ENCODE results near the gene SORCS1. TPM values are rescaled to one million over a fixed set of nuclear protein-coding genes. Genes with fewer than 3 reads are reported as not detected.

Gene SORCS1
- total and polyA plus RNA-seq, 2 of the 8 experiments (the other 6 are each of a cell fraction or from before 2014, with no cell fraction given): 4.1 to 4.6 TPM

DNA sequence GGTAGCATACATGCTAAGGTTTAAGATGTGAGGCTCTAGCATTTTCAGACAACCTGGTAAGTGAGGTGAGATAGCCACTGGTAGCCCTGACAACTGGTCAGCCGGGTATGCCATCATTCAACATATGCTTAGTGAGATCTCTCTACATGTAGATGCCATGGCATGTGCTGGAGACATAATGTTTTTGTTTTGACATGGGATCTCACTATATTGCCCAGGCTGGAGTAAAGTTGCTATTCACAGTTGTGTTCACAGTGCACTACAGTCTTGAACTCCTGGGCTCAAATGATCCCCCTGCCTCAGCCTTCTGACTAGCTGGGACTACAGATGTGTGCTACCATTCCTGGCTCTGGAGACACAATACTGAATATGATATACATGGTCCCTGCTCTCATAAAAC, 437.3 kb downstream of the SORCS1 start (continued):
- TF ChIP-seq SP1 (IDR thresholded peaks at IDR 0.05; ENCODE audit: low read depth, low read length) (no peak), SAP30 (IDR thresholded peaks at IDR 0.05; ENCODE audit: insufficient read depth, insufficient replicate concordance, low read length) (no peak), CBX8 (IDR thresholded peaks at IDR 0.05; ENCODE audit: borderline replicate concordance, low read depth, low read length) (no peak), BACH1 (IDR thresholded peaks at IDR 0.05; ENCODE audit: low read length) (no peak)
